HK-2 (cell line): ENCODE data around the gene ARHGEF10L.

ENCODE experiments used
- DNase-seq: peaks from one replicate; pipeline ENCODE4 v3.0.0-alpha.2; 2018; ENCODE audit not compliant: unreplicated experiment

ARHGEF10L gene

GRCh38 chr1:17658837-17659236 is 119.3 kb downstream of the ARHGEF10L start:
- DNase-seq: no peak

GRCh38 chr1:17661546-17662157 is 122.2 kb downstream of the ARHGEF10L start:
- DNase-seq: peak; percentile 70

GRCh38 chr1:17662296-17662695 is 122.8 kb downstream of the ARHGEF10L start:
- DNase-seq: no peak

GRCh38 chr1:17662786-17663185 is 123.3 kb downstream of the ARHGEF10L start:
- no peak for DNase-seq

- DNase-seq: no peak
Observed at GRCh38 chr1:17663646-17664045, 124.1 kb downstream of the ARHGEF10L start.

GRCh38 chr1:17664322-17664721 is 124.8 kb downstream of the ARHGEF10L start:
- DNase-seq: no peak

- DNase-seq: no peak
Observed at GRCh38 chr1:17665054-17665453, 125.6 kb downstream of the ARHGEF10L start.

- no peak for DNase-seq
Observed at GRCh38 chr1:17665950-17666720, 126.6 kb downstream of the ARHGEF10L start.

GRCh38 chr1:17667641-17668040 is 128.1 kb downstream of the ARHGEF10L start:
- DNase-seq: no peak

GRCh38 chr1:17668195-17668594 is 128.7 kb downstream of the ARHGEF10L start:
- no peak for DNase-seq

GRCh38 chr1:17668624-17669175 is 129.2 kb downstream of the ARHGEF10L start:
- no peak for DNase-seq

- DNase-seq: no peak
Observed at GRCh38 chr1:17669305-17669704, 129.8 kb downstream of the ARHGEF10L start.

- DNase-seq: no peak
Observed at GRCh38 chr1:17669866-17670451, 130.5 kb downstream of the ARHGEF10L start.

GRCh38 chr1:17670587-17671313 is 131.3 kb downstream of the ARHGEF10L start:
- DNase-seq: no peak

GRCh38 chr1:17671314-17671705 is 131.8 kb downstream of the ARHGEF10L start:
- no peak for DNase-seq

GRCh38 chr1:17671741-17672140 is 132.2 kb downstream of the ARHGEF10L start:
- no peak for DNase-seq

- no peak for DNase-seq
Observed at GRCh38 chr1:17672226-17672625, 132.7 kb downstream of the ARHGEF10L start.

- DNase-seq: no peak
Observed at GRCh38 chr1:17673329-17674072, 134.0 kb downstream of the ARHGEF10L start.

GRCh38 chr1:17674726-17675500 is 135.4 kb downstream of the ARHGEF10L start:
- no peak for DNase-seq

- DNase-seq: no peak
Observed at GRCh38 chr1:17675744-17676143, 136.2 kb downstream of the ARHGEF10L start.
